Tibial artery (tissue), 4 donors: ENCODE measurements around the gene CIAO3.
"Not testable (repeated sequence)": the region's sequence is repeated elsewhere in the genome, so short reads cannot be mapped to it uniquely, and the experiment has no call there.

ENCODE experiments used
- DNase-seq, 2 donors: peaks; one replicate each; pipeline ENCODE4 v3.0.0-alpha.2; 2019
- H3K27ac ChIP-seq, 2 donors: fragments of 200-600 bp; sonication (generic) in 1 of 2; 1 replicate in 1 of 2; 2 replicates in 1 of 2; pipeline ENCODE4 v1.5.1; 2018 to 2019; ENCODE audit warnings: mild to moderate bottlenecking in 1 of 2
- H3K27me3 ChIP-seq, 2 donors: fragments of 200-600 bp; sonication (generic) in 1 of 2; one replicate each; pipeline versions ENCODE4 v1.5.1 to v1.6.0; 2016 to 2019
- H3K36me3 ChIP-seq, 3 donors: fragments of 200-600 bp; sonication (generic) in 2 of 3; one replicate each; pipeline ENCODE4 v1.5.1; 2016 to 2019; ENCODE audit warnings: mild to moderate bottlenecking in 2 of 3
- H3K4me1 ChIP-seq, 4 donors: fragments of 200-600 bp; sonication (generic) in 2 of 4; 1 replicate in 3 of 4; 2 replicates in 1 of 4; pipeline ENCODE4 v1.5.1; 2016 to 2019
- H3K4me3 ChIP-seq, 2 donors: fragments of 200-600 bp; sonication (generic) in 1 of 2; 1 replicate in 1 of 2; 2 replicates in 1 of 2; pipeline ENCODE4 v1.5.1; 2018 to 2019; ENCODE audit warnings: mild to moderate bottlenecking in 2 of 2
- H3K9me3 ChIP-seq, 3 donors: fragments of 200-600 bp; sonication (generic) in 1 of 3; one replicate each; pipeline ENCODE4 v1.5.1; 2016 to 2019
- intact Hi-C: fragments of 100-400 bp; cut with DNase I; formaldehyde crosslinking; loops from one replicate; pipeline ENCODE4 v1.15.0; 2023; ENCODE audit warnings: low total_unique reads
- TF ChIP-seq, protein P1 (sequence below), 2 experiments: fragments of 200-600 bp in 1 of 2; fragments of 450-650 bp in 1 of 2; IDR thresholded peaks; one replicate each; pipeline ENCODE4 v1.5.1; 2017 to 2019; ENCODE audit warnings: antibody characterized with exemption in 2 of 2, mild to moderate bottlenecking in 1 of 2, moderate library complexity in 1 of 2

CIAO3 gene

GRCh38 chr16:760545-761343 is 19.9 kb upstream of the CIAO3 start, which contains the start of gene MSLN:
Gene MSLN, plus strand, starts transcription at chr16:760734. Its CDS starts 1,947 bp downstream, at chr16:762681.
- no peak within 1 kb of the TSS for H3K27ac ChIP-seq
- H3K36me3 ChIP-seq, result no peaks in the 10 kb centered on the region
- intact Hi-C loops, result no loop called here
- H3K9me3 ChIP-seq, result no peaks in the 10 kb centered on the region
- DNase-seq, result no peak
- no peak within 1 kb of the TSS for H3K4me3 ChIP-seq
- peaks cover 0 to 52% of the 10 kb centered on the region in 2 donors for H3K27me3 ChIP-seq
- TF ChIP-seq, protein P1, sequence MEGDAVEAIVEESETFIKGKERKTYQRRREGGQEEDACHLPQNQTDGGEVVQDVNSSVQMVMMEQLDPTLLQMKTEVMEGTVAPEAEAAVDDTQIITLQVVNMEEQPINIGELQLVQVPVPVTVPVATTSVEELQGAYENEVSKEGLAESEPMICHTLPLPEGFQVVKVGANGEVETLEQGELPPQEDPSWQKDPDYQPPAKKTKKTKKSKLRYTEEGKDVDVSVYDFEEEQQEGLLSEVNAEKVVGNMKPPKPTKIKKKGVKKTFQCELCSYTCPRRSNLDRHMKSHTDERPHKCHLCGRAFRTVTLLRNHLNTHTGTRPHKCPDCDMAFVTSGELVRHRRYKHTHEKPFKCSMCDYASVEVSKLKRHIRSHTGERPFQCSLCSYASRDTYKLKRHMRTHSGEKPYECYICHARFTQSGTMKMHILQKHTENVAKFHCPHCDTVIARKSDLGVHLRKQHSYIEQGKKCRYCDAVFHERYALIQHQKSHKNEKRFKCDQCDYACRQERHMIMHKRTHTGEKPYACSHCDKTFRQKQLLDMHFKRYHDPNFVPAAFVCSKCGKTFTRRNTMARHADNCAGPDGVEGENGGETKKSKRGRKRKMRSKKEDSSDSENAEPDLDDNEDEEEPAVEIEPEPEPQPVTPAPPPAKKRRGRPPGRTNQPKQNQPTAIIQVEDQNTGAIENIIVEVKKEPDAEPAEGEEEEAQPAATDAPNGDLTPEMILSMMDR (IDR thresholded peaks at IDR 0.05), result no peak
- H3K4me1 ChIP-seq, result peaks cover 0 to 4% (median 0%) of the 10 kb centered on the region in 4 donors

DNA sequence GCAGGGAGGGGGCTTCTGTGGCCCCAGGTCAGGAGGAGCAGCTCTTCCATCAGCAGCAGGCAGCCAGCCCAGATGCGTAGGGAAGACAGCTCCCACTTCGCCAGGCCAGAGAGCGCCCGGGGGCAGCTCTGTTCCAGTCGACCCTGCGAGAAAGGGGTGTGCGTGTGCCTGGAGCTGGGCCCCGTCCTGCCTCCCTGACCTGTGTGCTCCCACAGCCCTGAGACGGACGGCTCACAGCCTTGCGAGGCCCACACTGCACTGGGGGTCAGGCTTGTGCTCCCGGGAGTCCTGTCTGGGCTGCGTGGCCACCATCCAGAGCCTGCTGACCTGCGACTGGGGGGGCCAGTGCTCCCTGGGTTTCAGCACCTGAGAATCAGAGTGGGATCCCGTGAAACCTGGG is 19.3 kb upstream of the CIAO3 start:
- TF ChIP-seq, protein P1 (IDR thresholded peaks at IDR 0.05), result no peak
- H3K9me3 ChIP-seq, result no peaks in the 10 kb centered on the region
- no peak overlapping the region for H3K4me3 ChIP-seq
- no peak for DNase-seq
- no peaks in the 10 kb centered on the region for H3K36me3 ChIP-seq
- peaks cover 0 to 4% (median 0%) of the 10 kb centered on the region in 4 donors for H3K4me1 ChIP-seq
- no peak overlapping the region for H3K27ac ChIP-seq
- peaks cover 0 to 47% of the 10 kb centered on the region in 2 donors for H3K27me3 ChIP-seq
- intact Hi-C loops, result no loop called here

GRCh38 chr16:759110-759910 is 18.5 kb upstream of the CIAO3 start:
- TF ChIP-seq, protein P1 (IDR thresholded peaks at IDR 0.05), result no peak

GRCh38 chr16:756428-756827 is 15.6 kb upstream of the CIAO3 start:
- Histone ChIP-seq H3K27me3 (peaks cover 0 to 20% of the 10 kb centered on the region in 2 donors), H3K4me3 (no peak overlapping the region), H3K9me3 (no peaks in the 10 kb centered on the region), H3K4me1 (peaks cover 0 to 4% (median 0%) of the 10 kb centered on the region in 4 donors), H3K36me3 (no peaks in the 10 kb centered on the region), H3K27ac (no peak overlapping the region)
- DNase-seq, result no peak
- intact Hi-C loops, result no loop called here
- TF ChIP-seq, protein P1 (IDR thresholded peaks at IDR 0.05), result no peak

More at GRCh38 chr16:759110-759910, 18.5 kb upstream of the CIAO3 start:
- Histone ChIP-seq H3K36me3 (no peaks in the 10 kb centered on the region), H3K27me3 (peaks cover 0 to 41% of the 10 kb centered on the region in 2 donors), H3K9me3 (no peaks in the 10 kb centered on the region), H3K4me1 (peaks cover 0 to 4% (median 0%) of the 10 kb centered on the region in 4 donors), H3K27ac (no peak overlapping the region), H3K4me3 (no peak overlapping the region)
- no peak for DNase-seq
- intact Hi-C loops, result no loop called here

- Histone ChIP-seq H3K27me3 (peaks cover 0 to 10% of the 10 kb centered on the region in 2 donors), H3K4me1 (peaks cover 0 to 5% (median 0%) of the 10 kb centered on the region in 4 donors), H3K27ac (no peak overlapping the region), H3K36me3 (no peaks in the 10 kb centered on the region), H3K4me3 (no peak overlapping the region), H3K9me3 (no peaks in the 10 kb centered on the region)
- intact Hi-C loops, result no loop called here
- DNase-seq, result no peak
- TF ChIP-seq, protein P1 (IDR thresholded peaks at IDR 0.05), result no peak
Observed at GRCh38 chr16:754656-755055, 13.9 kb upstream of the CIAO3 start.

- H3K4me1 ChIP-seq, H3K9me3 ChIP-seq, H3K27me3 ChIP-seq, H3K36me3 ChIP-seq, H3K4me3 ChIP-seq, intact Hi-C loops, DNase-seq, H3K27ac ChIP-seq: not testable (repeated sequence)
Observed at GRCh38 chr16:754121-754607, 13.4 kb upstream of the CIAO3 start.
